Neural cell (in vitro differentiated cells): ENCODE data around the gene OR52M1.

Experiments
- EP300 ChIP-seq: fragments of 450-650 bp; conservative IDR thresholded peaks from 2 replicates; pipeline ENCODE4 v1.6.1; 2014; ENCODE audit warnings: antibody characterized with exemption, mild to moderate bottlenecking, moderate library complexity; ENCODE audit not compliant: poor library complexity, severe bottlenecking
- EZH2 ChIP-seq: fragments of 200-600, 300-800 bp; shearing (Covaris generic), sonication (generic); IDR thresholded peaks from 2 replicates; pipeline ENCODE4 v1.6.1; 2014; ENCODE audit warnings: antibody characterized with exemption, low read length, borderline replicate concordance, mild to moderate bottlenecking; ENCODE audit not compliant: insufficient read depth, poor library complexity, severe bottlenecking
- MXI1 ChIP-seq: fragments of 450-650 bp; conservative IDR thresholded peaks from 2 replicates; pipeline ENCODE4 v1.6.1; 2014; ENCODE audit warnings: antibody characterized with exemption, mild to moderate bottlenecking; ENCODE audit not compliant: poor library complexity, severe bottlenecking
- POLR2AphosphoS5 ChIP-seq: IDR thresholded peaks from 2 replicates; pipeline ENCODE4 v1.6.1; 2012
- RAD21 ChIP-seq: fragments of 450-650 bp; conservative IDR thresholded peaks from 2 replicates; pipeline ENCODE4 v1.6.1; 2014; ENCODE audit warnings: antibody characterized with exemption, mild to moderate bottlenecking, moderate library complexity
- SMC3 ChIP-seq: fragments of 450-650 bp; conservative IDR thresholded peaks from 2 replicates; pipeline ENCODE4 v1.6.1; 2014; ENCODE audit warnings: antibody characterized with exemption, mild to moderate bottlenecking, moderate library complexity; ENCODE audit not compliant: poor library complexity
- TAF1 ChIP-seq: IDR thresholded peaks from 2 replicates; pipeline ENCODE4 v1.6.1; 2012; ENCODE audit warnings: low read depth
- TF ChIP-seq, protein P1 (sequence below): IDR thresholded peaks from 2 replicates; pipeline ENCODE4 v1.6.1; 2012; ENCODE audit warnings: borderline replicate concordance
- TF ChIP-seq, protein P2 (sequence below): fragments of 450-650 bp; IDR thresholded peaks from 2 replicates; pipeline ENCODE4 v1.5.1; 2014; ENCODE audit warnings: antibody characterized with exemption, mild to moderate bottlenecking, moderate library complexity; ENCODE audit not compliant: poor library complexity, severe bottlenecking

DNA sequence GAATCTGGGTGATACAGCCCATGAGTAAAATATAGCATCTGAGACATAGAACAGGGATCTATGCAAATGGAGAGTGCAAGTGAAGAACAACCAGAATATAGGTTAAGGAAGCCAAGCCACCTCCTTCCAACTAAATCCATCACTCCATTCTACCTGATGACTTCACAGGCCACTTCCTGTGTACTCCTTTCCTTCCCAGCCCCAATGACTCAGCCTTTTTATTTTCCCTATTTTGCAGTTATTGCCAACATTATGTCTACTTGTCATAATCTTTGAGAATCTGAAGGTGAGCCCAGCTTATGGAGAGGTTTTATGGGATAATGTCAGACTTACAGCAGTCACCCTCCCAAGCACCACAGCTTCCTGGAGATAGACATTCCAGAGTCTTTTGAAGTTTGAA, 1.4 kb upstream of the OR52M1 start:
- TF ChIP-seq TAF1 (no peak), POLR2AphosphoS5 (no peak), SMC3 (no peak), EZH2 (no peak), RAD21 (no peak), EP300 (no peak), MXI1 (no peak)
- TF ChIP-seq, protein P1, sequence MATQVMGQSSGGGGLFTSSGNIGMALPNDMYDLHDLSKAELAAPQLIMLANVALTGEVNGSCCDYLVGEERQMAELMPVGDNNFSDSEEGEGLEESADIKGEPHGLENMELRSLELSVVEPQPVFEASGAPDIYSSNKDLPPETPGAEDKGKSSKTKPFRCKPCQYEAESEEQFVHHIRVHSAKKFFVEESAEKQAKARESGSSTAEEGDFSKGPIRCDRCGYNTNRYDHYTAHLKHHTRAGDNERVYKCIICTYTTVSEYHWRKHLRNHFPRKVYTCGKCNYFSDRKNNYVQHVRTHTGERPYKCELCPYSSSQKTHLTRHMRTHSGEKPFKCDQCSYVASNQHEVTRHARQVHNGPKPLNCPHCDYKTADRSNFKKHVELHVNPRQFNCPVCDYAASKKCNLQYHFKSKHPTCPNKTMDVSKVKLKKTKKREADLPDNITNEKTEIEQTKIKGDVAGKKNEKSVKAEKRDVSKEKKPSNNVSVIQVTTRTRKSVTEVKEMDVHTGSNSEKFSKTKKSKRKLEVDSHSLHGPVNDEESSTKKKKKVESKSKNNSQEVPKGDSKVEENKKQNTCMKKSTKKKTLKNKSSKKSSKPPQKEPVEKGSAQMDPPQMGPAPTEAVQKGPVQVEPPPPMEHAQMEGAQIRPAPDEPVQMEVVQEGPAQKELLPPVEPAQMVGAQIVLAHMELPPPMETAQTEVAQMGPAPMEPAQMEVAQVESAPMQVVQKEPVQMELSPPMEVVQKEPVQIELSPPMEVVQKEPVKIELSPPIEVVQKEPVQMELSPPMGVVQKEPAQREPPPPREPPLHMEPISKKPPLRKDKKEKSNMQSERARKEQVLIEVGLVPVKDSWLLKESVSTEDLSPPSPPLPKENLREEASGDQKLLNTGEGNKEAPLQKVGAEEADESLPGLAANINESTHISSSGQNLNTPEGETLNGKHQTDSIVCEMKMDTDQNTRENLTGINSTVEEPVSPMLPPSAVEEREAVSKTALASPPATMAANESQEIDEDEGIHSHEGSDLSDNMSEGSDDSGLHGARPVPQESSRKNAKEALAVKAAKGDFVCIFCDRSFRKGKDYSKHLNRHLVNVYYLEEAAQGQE, result no peak
- TF ChIP-seq, protein P2, sequence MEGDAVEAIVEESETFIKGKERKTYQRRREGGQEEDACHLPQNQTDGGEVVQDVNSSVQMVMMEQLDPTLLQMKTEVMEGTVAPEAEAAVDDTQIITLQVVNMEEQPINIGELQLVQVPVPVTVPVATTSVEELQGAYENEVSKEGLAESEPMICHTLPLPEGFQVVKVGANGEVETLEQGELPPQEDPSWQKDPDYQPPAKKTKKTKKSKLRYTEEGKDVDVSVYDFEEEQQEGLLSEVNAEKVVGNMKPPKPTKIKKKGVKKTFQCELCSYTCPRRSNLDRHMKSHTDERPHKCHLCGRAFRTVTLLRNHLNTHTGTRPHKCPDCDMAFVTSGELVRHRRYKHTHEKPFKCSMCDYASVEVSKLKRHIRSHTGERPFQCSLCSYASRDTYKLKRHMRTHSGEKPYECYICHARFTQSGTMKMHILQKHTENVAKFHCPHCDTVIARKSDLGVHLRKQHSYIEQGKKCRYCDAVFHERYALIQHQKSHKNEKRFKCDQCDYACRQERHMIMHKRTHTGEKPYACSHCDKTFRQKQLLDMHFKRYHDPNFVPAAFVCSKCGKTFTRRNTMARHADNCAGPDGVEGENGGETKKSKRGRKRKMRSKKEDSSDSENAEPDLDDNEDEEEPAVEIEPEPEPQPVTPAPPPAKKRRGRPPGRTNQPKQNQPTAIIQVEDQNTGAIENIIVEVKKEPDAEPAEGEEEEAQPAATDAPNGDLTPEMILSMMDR, result no peak
